ENCODE measurements around the gene LSS.
"Not testable (repeated sequence)": the region's sequence is repeated elsewhere in the genome, so short reads cannot be mapped to it uniquely, and the experiment has no call there.

LSS gene

DNA sequence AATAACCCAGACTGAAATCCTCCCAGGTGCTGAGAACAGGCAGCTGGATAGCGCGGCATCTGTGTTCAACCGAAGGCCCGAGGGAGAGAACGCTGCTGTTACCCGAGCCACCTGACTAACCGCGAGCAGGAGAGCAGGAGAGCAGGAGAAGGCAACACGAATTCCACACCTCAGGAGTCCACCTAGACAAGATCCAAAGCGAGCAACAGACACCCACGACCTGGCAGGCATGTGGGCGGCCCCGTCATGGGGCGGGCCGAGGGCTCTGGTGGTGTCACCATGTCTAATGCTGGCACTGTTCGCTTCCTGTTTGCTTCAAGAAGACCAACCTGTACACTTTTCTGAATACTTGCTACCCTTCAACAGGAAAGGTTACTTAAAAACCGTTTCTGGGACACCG is 23.4 kb downstream of the LSS start:
- no peak for DNase-seq

DNA sequence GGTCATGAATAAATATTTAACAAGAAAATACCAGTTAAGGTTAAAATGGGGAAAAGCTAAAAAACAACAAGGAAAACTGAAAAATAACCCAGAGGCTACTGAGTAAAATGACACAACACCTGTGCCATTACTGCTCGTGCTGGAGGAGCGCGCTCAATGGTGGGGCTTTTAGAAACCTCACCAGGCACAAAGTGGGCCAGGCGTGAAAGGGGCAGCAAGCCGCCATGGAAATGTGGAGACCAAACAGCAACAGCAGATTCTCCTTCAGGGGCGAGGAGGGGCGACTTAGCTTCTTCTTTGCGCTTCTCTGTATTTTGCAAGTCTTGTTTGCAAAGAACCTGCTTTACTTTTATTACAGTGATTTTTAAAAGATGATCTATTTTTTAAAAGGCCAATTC is 25.4 kb downstream of the LSS start:
- DNase-seq: no peak

DNA sequence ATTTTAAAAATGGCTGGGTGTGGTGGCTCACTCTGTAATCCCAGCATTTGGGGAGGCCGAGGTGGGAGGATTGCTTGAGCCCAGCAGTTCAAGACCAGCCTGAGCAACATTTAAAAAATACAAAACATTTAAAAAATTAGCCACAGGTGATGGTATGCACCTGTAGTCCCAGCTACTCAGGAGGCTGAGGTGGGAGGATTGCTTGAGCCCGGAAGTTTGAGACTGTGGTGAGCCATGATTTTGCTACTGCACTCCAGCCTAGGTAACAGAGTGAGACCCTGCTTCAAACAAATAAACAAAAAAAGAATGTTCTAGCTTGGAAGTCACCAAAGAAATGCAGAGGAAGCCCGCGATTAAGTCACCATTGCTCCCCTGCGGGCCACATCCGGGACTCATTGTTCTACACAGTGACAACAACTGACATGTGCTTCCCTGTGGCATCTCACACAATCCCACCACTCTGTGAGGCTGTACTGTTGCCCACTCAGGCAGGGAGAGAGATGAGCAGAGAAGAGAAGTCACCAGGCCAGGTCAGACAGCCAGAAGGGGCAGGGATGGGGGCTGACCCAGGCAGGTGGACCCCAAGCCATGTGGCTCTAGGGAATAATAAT is 25.9 kb downstream of the LSS start:
- no peak for DNase-seq

DNA sequence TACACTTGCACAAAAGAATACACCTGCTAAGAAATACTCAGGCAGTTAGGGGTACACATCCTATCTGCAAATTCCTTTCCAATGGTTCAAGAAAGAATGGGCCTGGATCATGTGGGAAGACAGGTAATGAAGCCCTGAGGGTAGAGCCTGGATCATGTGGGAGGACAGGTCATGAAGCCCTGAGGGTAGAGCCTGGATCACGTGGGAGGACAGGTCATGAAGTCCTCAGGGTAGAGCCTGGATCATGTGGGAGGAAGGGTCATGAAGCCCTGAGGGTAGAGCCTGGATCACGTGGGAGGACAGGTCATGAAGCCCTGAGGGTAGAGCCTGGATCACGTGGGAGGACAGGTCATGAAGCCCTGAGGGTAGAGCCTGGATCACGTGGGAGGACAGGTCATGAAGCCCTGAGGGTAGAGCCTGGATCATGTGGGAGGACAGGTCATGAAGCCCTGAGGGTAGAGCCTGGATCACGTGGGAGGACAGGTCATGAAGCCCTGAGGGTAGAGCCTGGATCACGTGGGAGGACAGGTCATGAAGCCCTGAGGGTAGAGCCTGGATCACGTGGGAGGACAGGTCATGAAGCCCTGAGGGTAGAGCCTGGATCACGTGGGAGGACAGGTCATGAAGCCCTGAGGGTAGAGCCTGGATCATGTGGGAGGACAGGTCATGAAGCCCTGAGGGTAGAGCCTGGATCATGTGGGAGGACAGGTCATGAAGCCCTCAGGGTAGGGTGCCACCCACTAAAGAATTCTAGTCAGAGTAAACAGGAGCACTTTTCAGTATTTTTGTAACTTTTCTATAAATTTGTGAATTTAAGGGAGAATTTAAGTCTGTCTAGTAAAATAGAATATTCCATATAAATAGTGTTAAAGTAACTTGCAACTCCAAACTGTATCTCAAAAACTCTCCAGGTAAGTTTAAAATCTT is 27.4 kb downstream of the LSS start:
- not testable (repeated sequence) for DNase-seq

DNA sequence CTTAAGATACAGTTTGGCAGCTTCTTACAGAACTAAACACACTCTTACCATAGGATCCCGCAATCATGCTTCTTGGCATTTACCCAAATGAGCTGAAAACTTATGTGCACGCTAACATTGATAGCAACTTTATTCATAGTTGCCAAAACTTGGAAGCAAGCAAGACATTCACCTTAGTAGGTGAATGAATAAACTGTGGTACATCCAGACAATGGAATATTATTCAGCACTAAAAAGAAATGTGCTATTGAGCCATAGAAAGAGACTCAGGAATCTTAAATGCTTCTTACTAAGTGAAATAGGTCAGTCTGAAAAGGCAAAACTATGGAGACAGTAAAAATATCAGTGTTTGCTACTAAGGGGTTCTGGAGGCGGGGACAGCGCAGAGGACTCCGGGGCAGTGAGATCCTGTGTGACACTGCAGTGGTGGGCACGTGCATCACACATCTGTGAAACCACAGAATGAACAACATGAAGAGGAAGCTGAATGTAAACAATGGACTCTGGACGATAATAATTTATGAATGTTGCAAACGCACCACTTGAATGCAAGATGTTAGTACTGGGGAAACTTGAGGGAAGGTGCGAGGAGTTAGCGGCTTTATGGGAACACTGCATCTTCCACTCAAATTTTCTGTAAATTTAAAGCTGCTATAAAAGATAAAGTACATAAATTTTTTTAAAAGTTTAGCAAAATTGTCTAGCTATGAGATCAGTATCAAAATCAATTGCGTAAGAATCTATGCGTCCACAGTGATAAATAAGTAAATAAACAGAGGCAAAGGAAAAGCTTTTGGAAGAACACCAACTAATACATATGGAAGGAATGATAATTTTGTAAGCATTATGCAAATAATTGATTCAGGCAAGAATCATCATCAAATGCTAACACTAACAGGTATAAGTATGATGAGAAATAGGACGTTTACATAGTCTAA is 28.9 kb downstream of the LSS start:
- no peak for DNase-seq

DNA sequence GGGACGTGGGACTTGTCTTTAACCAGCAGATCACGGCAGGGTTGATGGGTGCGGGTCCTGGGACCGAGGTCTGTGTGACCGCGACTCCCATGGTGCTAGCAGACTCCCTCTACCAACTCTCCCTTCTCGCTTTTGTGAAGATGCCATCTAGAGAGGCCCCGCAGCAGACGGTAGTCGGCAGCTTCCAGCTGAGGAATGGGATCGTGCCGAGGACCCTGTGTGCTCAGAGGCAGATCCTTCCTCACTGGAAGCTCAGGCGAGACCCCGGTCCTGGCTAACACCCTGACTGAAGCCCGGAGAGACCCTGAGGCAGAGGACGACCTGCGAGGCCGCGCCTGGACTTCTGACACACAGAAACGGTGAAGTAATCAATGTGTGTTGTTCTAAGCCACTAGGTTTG is 31.8 kb downstream of the LSS start:
- DNase-seq: no peak

DNA sequence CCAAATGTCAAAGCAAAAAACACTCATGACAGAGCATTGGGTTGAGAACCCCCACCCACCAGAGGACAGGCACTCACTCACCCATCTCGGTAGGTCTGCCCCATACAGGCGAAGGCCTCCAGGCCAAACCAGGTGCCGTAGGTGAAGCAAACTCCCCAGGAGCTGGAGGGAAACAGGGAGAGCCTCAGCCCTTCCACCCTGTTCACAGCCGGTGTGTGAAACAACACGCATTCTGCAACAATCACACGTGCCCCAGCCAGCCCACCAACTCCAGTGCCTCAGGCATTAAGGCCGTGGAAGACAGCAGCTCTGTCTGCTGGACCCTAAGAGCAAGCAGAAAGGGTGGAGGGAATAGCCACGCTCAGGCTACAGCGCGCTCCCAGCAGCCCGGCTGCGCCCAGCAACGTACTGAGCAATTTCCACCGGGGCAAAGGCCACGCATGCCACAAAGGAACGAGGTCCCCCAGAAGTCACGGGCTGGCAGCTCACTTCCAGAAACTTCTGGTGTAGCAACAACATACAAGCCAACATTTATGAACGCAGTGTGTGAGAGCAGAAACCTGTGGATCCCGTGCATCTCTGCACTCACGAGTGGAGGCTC is 32.9 kb downstream of the LSS start:
- no peak for DNase-seq

DNA sequence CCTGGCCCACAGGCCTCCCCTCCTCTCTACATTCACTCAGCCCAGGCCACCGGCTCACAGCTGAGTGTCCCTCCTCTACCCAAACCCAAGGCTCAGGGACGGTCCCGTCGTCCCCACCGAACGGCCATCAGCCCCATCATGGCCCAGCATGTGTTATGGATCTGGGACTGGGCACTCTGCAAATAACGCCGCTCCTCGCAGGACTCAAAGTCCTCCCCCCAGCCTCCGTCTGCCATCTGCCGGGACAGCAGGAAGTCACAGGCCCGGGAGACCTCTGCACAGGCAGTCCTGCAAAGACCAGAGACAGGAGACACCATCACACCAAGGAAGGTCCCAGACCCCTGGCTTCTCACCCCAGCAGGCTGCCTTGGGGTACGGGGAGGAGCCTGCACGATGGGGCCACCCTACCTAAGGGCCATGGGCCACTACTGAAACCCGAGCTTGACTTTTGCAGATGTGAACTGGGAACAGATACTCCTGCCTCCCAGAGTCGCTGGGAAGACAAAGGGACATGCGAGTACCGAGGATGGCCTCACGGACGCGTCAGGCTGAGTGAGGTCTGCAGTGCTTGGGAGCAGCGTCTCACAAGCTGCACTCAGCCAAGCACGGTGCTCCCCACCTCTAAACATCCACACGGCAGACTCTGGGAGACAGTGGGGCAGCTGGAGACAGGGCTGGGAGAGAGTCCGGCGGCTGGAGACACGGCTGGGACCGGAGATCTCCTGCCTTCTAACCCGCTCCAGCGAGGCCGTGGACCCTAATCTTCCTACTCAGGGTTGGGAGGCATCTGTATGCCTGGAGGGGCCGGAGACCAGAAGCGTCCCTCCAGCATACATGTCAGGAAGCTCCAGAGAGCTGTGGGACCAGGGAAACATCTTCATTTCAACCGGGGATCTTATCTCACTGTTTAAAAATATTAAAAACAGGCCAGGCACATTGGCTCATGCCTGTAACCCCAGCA is 33.9 kb downstream of the LSS start:
- no peak for DNase-seq

DNA sequence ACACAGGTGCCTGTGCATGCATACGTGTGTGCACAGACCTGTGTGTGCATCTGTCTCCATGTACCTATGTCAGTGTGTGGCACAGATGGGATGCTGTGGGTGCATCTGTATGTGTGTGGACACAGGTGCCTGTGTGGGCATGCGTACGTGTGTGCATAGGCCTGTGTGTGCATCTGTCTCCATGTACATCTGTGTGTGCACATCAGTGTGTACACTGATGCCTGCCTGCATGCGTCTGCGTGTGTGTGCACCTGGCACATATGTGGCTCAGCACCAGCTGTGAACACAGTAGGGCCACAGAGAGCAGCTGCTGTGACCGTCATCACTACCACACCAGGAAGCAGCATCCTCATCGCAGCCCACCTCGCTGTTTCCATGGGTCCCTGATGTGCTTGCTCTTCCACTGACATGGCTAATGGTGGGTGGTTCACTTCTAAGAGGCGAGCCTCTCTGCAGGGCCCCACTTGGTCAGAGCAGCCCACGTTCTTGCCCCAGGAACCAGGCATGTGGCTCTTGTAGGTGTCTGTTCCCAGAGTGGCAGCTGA is 34.7 kb downstream of the LSS start:
- no peak for DNase-seq

DNA sequence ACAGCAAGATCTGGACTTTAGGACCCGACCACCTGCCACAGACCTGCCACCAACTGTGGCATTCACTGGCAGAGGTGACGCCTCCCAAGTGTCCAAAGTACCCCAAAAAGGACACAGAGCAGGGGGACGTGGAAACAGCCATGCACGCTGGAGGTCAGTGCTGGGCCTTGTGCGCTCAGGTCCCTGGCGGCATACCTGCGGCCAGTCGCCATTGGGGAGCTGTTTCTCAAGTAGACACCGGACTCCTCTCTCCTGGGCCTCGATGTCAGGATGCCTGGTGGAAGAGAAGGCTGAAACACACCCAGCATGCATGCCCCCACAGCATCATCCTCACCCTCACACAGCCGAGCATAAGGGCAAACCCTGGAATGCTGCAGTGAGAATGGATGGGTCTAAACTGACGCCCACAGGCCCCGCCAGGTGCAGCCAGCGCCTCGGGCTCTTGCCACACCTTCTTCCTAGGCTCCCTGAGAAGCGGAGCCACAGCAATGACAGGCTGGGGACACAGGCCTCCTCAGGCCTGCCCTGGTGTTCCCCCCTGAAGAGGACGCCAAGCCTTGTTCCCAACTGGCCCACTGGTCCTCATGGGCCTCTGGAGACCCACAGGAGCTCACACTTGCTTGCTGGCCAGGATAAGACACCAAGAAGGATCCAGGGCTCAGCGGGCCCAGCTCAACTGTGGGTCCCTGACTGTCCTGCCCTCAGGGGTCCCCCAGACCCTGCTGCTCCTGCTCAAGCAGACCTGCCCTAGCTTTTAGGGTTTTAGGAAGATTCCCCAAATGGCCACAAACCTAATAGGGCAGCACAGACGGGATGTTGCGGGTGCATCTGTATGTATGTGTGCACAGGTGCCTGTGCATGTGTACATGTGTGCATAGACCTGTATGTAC is 36.6 kb downstream of the LSS start:
- no peak for DNase-seq

DNA sequence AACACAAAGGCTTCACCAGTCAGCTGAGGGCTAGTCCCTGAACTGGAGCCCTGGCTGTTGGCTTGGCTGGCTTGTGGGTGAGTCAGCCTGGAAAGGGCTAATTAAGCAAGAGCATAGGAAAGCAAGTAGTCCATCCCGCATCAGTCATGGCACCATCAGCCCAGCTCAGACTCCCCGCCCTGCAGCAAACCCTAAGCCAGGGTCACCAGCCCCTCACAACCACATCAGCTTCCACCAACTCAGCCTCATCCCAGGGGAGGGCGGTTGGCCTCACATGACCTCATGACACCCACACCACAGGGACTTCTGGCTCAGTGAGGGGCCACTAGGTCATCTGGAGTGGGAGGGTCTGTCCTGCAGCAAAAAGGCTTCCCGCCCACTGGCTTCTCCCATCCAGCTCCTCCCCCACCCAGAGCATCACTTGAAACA is 37.3 kb downstream of the LSS start:
- no peak for DNase-seq

DNA sequence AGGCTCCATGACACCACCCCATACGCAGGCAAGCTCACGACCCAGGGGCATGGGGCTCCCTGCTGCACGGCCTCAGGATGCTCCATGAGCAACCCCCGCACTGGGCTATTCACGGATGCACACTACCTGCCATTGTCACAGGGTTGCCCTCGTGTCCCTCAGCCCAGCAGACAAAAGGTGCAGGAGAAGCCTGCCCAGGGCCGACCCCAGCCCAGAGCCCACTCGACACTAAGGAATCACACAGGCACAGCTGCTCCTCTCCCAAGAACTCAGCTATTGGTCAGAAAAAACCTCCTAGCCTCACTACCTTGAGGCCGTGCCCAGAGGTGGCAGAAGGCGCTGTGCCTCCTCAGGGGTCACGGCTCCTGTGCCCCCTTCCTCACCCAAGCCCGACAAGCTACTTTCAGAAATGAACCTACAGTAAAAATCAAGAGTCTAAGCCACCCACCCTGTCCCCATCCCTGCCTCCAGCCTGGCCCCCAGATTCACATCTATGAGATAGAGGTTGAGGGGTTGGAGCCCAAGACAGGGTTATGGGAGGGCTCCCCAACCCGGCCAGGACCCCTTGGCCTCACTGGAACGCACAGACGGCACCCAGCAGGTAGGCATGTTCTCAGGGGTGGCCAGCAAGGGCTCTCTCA is 38.0 kb downstream of the LSS start:
- DNase-seq: no peak

DNA sequence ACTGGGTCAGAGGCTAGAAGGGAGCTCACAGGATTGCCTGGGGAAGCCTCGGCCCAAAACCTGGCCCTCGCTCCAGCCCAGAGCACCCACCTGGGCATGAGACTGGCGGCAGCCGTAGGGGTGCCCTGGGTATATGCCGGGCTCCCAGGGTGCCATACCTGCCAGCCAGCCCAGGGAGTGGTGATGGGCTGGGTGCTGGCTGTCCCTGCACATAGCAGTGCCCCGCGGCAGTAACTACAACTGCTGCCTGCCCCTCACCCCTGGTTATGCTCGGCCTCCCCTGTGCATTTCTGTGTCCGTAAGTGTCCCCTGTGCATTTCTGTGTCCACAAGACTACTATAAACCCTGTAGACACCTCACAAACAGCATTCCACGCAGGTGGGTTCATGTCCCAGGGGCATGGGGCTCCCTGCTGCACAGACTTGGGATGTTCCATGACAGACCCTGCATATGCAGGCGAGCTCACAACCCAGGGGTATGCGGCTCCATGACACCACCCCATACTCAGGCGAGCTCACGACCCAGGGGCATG is 38.5 kb downstream of the LSS start:
- DNase-seq: no peak

DNA sequence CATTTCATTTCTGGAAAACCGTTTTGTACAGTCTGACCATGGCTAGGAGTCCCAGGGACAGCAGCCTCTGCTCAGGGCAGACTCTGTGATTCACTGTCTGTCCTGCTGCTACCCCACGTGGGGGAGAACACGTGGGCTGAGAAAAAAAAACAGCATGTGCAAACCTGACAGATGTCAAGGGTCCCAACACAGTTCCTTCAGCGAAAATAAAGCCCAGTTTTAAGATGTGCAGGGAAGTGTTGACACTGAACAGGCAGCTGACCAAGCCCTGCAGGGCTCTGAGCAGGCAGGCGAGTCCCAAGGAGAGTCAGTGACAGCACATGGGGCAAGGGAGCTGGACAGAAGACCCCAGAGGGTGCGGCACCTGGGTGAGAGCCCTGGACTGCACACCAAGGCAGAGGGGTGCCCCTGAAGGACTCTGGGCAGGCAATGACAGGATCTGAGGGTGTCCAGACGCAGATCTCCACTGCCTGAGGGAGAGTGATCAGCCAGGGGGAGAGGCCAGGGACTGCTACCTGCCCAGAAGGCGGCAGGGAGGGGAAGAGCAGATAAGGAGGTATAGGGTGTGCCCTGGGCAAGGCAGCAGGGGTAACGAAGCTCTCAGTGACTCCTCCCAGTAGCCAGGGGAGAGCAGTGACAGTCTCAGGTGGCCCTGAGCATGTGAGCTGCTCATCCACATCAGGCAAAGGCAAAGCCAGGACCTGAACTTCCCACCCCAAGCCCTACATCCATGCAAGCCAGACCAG is 39.2 kb downstream of the LSS start:
- no peak for DNase-seq

DNA sequence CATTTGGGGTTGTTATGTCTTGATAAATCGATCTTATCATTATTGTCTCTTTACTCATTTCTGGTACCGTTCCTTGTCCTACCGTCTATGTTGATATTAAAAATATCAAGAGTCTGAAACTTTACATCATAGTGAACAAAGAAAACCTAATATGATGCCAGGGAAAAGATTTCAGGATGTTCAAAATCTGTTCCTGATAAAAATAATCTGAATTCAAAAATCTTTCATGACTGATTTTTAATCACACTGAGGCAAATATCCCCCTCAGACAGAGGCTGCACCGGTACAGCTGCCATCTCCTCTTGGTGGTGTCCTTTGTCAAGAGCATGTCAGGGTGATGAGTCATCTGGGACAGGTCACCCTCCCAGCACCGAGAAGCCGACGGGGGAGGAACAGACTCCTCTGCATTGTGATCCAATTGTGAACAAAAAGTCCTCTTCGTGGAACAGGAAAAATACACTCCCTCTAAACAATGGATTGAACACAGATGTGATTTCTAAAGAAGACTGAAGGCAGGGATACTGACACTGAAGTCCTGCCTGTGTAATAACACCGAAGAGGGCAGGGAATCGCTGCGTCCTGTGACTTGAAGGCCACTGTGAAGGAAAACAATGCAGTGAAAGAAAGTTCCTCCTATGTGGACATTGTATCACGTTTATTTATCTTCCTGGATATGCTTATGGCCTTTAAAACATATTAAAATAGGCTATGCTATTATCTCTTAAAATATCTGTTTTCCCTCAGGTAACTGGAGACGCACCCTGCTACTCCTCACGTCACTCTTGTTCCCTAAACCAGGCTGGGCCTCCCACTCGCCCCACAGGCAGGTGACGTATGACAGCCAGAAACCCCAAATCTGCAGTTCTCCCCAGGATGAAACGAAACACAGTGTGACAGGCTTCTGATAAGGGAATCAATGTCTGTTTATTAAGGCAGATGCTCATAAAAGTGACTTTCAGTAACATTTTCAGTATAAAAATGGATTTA is 40.1 kb downstream of the LSS start:
- DNase-seq: no peak

DNA sequence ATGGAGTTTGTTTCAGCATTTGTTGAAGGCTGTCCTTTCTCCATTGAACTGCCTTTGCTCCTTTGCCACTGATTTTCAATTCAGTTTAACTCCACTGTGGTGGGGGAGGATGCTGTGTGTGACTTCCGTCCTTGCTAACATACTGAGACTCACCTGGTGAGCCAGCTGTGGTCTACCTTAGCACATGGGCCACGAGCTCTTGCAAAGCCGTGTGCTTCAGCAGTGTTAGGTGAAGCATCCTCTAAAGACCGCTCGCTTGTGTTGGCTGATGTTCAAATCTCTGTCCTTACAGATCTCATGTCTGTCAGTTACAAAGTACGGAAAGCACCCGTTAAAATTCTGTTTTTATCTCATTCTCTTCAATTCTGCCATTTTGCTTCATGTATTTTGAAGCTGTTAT is 40.8 kb downstream of the LSS start:
- no peak for DNase-seq

DNA sequence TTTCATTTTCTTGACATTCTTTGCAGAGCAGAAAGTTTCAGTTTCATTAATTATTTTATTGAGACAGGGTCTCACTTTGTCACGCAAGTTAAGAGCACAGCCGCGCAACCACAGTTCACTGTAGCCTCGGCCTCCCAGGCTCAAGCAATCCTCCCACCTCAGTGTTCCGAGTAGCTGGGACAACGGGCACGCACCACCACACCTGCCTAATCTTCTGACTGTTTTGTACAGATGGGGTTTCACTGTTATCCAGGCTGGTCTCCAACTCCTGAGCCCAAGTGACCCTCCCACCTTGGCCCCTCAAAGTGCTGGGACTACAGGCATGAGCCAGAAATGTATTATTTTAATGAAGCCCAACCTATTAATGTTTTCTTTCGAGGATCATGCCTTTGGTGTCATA is 41.3 kb downstream of the LSS start:
- DNase-seq: no peak

DNA sequence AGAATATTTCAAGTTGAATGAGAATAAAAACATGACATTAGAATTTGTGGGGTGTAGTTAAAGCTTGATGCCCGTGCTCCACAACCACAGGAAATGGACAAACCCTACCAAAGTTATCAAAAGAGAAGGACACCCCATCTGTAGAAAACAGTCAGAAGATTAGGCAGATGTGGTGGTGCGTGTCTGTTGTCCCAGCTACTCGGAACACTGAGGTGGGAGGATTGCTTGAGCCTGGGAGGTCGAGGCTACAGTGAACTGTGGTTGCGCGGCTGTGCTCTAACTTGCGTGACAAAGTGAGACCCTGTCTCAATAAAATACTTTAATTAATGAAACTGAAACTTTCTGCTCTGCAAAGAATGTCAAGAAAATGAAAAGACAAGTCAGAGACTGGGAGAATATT is 42.9 kb downstream of the LSS start:
- no peak for DNase-seq

Measured in activated effector memory CD4-positive, alpha-beta T cell treated with Interleukin-2 at 50 U/mL for 16 hours (primary cell).